HG03097 (cell line): ENCODE measurements around the gene EPB41L4B.
"Not testable (repeated sequence)": the region's sequence is repeated elsewhere in the genome, so short reads cannot be mapped to it uniquely, and the experiment has no call there.

Experiments
- ATAC-seq: cut with Tn5 transposase; IDR thresholded peaks from one replicate; pipeline ENCODE4 v1.9.1; 2021; ENCODE audit not compliant: unreplicated experiment, low FRiP score

Gene EPB41L4B

DNA sequence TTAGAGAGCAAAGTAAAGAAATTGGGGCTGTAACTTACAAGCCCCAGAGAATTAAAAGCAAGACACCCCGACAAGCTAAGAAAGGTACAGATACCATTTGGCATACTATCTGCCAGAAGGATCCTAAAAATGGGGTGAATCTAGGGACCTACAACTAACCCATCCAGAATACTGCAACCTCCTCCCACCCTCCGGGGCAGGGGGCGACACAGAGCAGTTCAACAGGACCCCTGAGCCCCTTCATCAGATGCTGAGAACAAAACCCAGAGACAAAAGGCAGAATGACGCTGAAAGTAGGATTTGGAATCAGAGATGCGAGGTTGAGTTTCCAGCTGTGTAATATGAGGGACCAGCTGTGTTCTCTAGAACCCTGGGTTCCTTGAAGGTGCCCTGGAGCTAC lies 71.2 kb downstream of the EPB41L4B start:
- no peak for ATAC-seq

DNA sequence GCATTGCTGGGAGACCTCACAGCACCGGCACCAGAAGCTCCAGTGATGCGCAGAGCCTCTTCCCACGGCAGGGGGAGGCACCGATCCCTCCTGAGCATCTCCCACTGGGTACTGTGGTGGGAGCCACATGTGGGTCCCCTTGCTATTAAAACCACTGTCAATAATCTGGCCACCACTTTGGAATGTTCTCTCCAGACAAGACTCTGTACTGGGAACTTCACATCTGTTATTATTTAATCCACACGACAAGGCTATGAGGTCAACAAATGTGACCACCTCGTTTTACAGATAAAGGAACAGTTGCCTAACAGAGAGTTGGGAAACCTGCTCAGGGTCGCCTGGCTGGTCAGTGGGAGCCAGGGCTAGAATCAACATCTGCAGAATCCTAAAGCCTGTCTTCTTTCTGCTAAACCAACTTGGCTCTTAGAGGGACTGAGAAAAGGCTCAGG lies 72.7 kb downstream of the EPB41L4B start:
- no peak for ATAC-seq

DNA sequence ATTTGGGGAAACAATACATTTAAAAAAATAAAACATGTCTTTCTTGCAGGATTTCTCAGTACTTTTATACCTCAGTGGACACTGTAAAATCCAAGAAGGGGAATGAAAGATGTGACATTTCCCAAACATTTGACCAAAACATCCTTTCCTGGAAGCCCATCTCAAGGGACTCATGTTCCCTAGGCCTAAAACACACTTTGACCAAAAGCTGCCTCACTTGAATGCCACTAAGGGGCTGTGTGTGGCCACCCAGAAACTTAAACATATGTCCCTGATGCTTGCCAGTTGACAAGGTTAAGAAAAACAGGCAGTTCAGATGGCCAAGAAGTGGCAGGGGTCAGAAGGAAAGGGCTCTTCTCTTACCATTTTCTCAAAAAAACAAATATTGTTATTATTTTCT lies 73.6 kb downstream of the EPB41L4B start:
- ATAC-seq: no peak

DNA sequence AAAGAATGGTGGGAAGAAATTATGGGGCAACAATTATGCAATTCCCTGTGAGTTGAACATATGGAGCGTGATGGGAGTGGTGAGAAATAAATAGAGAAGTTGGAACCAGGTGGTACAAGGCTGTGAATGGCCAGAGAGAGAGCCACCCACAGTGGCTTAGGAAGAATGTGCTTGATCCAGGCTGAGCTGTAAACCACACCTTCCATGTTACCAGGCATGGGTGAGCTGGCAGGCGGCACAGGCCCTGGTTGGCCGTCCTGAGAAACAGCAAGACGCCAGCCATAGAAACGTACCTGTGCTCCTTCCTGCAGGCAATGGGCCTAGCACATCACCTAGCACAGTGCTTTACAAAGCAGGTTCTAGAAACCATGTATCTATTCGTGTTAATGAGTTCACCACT lies 74.3 kb downstream of the EPB41L4B start:
- ATAC-seq: no peak

DNA sequence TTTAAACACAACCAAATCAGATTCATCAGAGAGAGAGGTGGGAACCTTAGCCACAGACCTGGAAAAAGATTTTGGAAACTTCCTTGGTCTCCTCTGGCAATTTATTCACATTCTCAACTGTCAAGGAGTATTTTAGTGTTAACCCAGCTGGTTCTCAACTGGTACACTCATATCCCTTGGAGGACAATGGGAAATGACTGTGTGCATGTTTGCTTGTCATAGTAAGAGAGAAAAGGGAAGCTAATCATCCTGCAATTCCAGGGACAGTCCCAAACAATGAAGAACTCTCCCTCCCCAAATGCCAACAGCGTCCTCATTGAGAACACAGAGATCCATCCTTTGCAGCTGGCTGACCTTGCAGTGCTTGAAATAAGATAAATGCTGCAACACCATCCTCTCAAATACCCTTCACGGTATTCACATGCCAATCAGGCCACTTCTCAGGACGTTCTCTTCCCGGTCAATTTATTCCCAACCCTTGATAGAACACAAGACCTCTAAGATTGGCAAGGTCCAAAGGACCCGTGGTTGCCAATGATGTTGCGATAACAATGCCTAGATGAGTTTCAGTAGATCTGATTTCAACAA lies 75.5 kb downstream of the EPB41L4B start:
- ATAC-seq: no peak

DNA sequence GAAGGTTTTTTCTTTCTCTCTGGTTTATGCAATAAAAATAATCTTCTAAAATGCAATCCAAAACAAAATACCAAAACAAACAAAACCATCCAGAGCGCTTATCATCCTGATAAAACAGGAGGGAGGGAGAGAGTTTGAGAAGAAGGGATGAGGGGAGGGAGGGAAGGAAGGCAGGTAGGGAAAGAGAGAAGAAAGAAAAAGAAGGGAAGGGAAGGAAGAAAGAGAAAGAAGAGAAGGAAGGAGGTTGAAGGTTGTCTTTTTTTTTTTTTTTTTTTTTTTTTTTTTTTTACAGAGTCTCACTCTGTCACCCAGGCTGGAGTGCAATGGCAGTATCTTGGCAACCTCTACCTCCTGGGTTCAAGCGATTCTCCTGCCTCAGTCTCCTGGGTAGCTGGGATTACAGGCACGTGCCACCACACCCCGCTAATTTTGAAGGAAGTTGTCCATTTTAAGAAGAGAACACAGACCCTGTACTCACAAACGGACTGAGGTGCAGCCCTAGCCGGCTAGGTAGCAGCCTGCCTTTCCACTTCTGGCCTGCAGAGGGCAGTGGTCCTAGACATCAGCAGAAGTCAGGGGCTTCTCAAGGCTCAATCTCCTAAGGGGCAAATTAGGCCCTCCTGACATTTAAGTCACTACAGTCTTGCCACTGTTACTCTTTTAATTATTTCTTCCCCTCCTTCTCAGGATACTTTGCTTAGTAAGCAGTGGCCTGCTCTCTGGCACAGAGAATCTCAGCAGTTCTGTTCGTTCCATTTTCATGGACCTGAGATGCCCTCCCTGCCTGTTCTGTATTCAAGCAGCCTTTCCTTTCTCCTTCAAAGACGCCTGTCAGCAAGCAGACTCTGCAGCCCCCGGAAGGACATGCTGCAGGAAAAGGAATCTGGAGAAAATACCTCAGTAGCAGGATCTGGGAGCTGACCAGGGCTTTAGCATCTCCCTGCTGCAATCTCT lies 76.4 kb downstream of the EPB41L4B start:
- ATAC-seq: peak; percentile 77

DNA sequence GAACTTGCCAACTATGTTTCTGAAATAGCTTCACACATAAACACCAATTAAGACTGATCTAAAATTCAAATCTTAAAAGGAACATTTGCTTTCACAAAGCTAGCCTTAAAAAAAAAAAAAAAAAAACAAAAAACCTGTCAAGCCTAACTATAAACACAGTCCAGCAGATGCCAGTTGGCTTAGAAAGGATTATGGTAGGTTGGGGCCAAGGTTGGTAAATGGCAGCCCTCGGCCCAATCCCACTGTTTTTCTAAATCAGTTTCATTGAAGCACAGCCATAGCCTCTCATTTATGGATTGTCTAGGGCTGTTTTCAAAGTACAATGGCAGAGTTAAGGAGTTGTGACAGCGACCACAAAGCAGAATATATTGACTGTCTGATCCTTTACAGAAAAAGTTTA lies 78.1 kb downstream of the EPB41L4B start:
- no peak for ATAC-seq

DNA sequence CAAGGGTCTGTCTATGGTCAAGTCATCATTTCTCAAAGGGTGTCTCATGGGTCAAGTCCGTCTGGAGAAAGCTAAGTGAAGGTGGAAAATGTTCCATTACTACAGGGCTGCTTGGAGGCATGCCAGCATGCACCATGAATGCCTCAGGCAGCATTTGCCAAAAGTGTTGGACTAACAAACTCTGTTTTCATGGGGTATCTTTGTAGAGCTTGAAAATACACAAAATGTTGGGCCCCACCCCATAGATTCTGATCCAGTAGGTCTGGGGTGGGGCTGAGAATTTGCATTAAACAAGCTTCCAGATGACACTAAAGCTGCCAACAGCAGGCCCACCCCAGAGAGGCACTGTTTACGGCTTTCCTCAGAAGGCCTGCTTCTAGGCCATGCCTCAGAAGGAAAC lies 78.8 kb downstream of the EPB41L4B start:
- ATAC-seq: no peak

DNA sequence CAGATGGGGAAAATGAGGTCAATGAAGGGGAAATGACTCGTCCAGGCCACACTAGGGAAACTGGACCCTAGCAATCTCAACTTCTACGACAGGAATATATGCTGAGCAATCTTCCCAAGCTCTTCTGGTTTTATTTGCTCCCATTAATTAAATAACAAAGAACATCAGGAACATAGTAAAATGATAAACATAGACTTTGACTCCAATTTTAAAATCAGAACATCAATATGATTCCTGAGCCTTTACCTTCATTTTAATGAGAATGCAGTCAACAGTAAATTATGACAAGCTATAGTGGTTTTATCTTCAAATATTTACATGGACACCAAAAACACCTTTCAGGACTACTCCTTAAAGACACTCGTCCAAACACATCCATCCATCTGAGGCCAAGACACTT lies 79.7 kb downstream of the EPB41L4B start:
- ATAC-seq: no peak

DNA sequence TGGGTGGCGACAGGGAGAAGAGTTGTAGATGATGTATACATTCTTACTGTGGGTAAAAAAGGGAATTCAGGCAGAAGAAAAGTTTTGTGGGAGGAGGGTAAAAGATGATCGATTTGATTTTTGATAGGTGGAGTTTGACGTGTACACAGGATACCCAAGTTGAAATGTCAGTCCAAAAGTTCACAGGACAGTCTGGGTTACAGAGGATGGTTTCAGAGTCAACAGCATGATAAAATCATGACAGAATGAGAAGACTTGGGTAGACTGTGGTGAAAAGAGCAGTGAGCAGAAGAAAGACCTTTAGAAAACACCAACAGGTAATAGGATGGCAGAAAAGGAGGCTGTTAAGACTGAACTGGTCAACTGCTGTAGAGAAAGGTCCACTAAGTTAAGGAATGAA lies 81.6 kb downstream of the EPB41L4B start:
- ATAC-seq: no peak

DNA sequence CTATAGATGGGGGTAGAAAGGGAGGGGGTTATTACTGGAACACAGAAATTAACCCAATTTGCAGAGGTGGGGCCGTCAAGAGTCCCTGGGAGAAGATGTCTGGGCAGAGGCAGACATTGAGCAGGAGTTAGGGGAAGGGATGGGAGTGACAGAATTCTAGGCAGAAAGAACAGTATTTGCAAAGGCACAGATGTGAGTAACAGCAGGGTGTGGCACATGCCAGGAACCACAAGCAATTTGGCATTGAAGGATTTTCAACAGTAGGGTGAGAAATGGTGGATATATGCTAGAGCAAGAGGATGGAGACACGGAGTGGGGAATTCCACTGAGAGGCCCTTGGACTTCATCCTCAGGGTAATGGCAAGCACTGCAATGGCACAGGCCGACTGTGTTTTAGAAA lies 82.2 kb downstream of the EPB41L4B start:
- no peak for ATAC-seq

DNA sequence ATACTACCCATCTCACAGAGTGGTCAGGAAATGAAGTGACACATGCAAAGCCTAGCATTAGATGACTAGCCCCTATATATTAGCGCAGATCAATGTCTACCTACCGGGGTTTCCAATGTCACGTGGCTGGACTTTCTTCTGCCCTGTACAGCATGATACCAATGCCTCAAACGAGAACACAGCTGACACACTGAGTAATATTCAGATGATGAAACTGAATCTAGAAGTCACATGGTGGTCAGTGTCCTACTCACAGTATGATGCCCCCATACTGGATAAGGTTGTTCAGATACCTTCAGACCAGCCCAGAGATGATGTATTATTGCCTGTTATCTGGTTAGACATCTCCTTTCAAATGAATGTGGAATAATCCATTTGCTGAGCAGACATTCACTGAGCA lies 82.7 kb downstream of the EPB41L4B start:
- ATAC-seq: no peak

DNA sequence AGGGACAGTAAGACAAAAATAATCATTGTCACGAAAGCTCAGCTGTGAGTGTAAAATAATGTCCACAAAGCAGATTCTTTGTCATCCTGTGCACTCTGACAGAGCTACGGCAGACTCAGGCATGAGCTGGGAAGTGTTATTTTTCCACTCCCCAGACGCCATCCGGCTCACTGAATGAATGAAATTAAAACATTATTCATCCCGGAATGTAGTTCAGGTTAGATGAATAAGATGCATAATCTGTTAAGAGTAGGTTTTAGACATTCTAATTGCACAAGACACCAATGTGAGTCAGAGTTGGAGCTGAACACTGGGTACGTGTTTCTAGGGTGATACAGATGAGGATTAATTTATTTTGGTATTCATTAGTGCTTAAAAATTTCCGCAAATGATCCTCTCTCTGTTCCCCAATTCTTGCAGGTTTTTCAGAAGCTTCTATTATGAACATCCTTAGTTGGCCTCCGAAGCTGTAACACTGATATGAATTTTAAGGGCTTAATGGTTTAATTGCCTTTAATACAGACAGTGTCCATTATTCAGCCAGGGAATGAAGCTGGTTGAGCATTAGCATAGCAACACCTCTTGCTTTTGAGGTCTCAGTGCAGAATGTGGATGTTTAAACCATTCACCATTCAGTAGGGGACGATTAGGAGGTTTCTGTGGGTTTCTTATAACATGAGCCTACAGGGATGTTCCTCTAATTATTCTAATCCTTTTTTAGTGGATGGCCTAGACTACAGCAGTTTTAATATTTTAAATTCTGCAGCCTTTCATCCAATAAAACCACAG lies 88.2 kb downstream of the EPB41L4B start:
- no peak for ATAC-seq

DNA sequence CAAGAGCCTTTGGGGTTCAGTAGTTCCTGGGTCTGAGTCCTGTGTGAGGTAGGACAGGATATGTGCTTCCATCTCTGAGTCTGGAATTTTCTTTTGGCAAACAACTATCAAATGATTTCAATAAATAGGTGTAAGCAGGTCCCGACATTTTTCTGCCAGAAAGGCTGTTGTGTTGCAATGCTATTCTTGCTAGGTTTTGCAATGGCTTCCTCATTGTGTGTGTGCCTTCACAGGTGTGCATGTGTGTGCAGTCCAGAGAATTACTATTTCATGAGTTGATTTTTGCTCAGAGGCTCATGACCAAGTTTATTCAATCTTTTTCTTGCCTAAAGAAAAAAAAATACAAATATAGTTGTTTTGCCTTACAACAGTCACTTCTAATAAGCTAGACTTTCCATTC lies 89.3 kb downstream of the EPB41L4B start:
- ATAC-seq: no peak

DNA sequence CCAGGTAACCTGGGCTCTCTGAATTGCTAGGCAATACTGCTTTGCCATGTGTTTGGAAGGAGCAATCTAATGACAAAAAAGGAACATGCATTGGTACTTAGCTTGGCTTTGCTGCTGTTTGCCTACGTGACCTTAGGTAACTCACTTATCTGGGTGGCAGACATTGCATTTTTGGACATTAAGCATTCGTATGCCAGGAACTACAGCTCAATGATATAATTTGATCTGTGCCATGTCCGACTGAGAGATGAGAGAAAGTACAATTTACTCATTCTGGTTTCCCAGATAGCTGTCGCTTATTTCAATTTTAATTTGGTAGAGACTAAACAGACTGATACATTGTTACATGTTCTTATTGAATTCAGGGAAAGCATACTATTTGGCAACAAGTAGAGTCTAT lies 90.6 kb downstream of the EPB41L4B start:
- no peak for ATAC-seq

DNA sequence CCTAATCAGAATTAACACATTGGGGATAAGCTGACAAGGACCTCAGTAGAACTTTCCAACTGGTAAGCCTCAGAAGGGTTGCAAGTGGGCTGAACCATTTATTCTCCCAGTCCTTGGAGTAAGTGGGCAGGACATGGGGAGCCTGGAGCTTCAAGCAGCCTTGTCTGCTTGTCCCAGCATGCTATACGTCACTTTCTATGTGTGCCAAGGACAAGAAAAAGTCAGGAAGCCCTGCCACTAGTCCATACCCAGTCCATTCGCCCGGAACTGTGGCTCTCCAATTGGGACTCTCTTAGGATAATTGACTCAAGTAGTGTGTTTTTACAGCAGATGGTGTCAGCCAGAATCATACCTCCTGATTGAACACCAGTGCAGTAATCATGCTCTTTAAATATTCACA lies 91.2 kb downstream of the EPB41L4B start:
- ATAC-seq: no peak

DNA sequence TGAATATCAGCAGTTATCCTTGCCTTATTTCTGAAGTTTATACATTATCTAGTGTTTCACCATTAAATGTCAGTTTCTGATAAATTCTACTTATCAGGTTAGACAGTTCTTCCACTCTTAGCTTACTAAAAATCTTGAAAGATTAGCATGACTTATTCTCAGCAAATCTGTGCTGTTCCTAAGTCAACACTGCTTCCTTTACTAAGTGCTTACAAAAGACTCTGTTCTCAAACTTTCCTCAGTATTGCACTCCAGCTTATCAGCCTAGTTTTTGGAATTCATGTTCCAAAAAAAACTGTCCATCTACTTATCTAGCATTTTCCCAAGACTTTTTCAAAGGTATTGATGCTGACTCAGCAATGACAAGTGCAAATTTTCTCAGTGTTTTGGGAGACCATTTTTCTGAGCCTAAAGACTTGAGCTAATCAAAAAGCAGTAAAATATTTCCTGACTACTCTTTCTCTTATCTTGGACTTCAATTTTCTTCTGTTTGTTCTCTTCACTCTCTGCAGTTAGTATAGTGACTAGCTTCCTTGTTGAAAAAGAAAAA lies 92.7 kb downstream of the EPB41L4B start:
- no peak for ATAC-seq

DNA sequence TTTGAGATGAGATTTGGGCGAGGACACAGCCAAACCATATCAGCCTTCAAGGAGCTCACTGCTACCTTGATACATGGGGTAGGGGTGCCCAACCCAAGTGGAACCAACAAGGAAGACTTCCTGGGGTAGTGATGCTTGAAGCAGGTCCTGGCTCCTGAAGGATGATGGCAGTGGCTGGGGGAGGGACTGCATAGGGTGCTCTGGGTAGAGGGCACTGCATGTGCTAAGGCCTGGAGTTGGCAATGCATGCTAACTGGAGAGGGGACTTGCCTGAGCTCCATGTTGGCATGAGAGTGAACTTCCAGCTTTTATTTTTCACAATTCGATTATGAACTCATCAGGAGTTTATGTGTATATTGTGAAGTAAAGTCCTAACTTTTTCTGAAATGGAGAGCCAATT lies 95.2 kb downstream of the EPB41L4B start:
- ATAC-seq: no peak

DNA sequence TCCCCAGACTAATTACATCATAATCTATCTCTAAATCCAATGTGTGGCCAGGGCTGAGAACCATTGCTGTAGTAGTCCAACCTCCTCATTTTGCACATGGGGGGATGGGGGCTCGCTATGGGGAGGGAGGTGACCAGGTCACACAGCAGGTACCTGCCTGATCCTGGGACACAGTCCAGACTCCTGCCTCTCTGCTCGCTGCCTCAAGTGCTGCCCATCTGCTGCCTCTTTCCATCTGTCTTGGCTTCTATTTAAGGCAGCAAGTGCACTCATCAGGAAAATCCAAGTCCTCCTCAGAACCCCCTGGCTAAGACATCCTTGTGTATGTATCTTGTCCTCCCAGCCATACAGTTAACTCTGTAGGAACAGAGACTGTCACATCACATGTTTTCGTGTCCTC lies 96.1 kb downstream of the EPB41L4B start:
- no peak for ATAC-seq

DNA sequence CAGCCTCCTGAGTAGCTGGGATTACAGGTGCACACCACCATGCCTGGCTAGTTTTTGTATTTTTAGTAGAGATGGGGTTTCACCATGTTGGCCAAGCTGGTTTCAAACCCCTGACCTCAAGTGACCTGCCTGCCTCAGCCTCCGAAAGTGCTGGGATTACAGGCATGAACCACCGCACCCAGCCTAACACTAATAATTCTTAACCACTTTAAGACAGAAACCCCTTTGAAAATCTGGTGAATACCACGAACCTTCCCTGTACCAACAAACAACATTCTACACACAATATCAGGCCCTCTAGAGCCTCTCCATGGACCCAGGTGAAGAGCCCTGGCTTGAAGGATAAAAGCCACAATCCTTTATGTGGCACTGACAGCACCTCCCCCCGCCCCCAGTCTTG lies 102.6 kb downstream of the EPB41L4B start:
- ATAC-seq: not testable (repeated sequence)

DNA sequence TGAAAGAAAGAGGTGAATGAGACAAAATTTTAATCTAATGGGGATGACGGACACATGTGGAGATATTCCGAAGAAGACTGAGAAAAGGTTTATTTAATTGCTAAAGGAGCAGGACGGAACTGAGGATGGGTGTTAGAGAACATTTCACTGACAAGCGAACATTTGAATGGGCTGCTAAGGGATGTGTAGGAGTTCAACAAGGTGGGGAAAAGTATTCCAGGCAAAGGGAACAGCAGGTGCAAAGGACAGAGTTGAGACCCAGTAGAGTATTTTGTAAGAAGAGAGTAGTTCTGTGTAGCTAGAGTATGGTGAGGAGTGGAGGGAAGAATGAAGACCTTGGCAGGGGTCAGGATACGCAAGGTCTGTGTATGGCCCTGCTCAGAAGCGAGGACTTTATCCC lies 106.4 kb downstream of the EPB41L4B start:
- no peak for ATAC-seq
